Measurements from ENCODE around the gene ALG14.

Gene ALG14

GRCh38 chr1:95033843-95034242 is 38.9 kb downstream of the ALG14 start:
- Histone ChIP-seq H3K4me3 (replicated peaks; ENCODE audit: insufficient read depth, low read length) (no peak overlapping the region), H3K27me3 (ENCODE audit: insufficient read depth, poor library complexity, severe bottlenecking) (no peaks in the 10 kb centered on the region), H3K27ac (replicated peaks) (no peak overlapping the region)
- no peak for DNase-seq (ENCODE audit: low read depth in 1 of 2, low spot score in 1 of 2)
- TF ChIP-seq CTCF (IDR thresholded peaks at IDR 0.05; ENCODE audit: insufficient read depth, low read length): no peak
- no peak for TF ChIP-seq REST (IDR thresholded peaks at IDR 0.05; ENCODE audit: insufficient replicate concordance, low read depth)
- no peak for TF ChIP-seq SPI1 (IDR thresholded peaks at IDR 0.05; ENCODE audit: borderline replicate concordance, low read depth)

- no peak for TF ChIP-seq REST (IDR thresholded peaks at IDR 0.05; ENCODE audit: insufficient replicate concordance, low read depth)
- Histone ChIP-seq H3K27me3 (ENCODE audit: insufficient read depth, poor library complexity, severe bottlenecking) (no peaks in the 10 kb centered on the region), H3K27ac (replicated peaks) (no peak overlapping the region), H3K4me3 (replicated peaks; ENCODE audit: insufficient read depth, low read length) (no peak overlapping the region)
- DNase-seq (ENCODE audit: low read depth in 1 of 2, low spot score in 1 of 2): no peak
These were observed 43.2 kb downstream of the ALG14 start for GRCh38 chr1:95029532-95029931.

GRCh38 chr1:95028954-95029353 is 43.8 kb downstream of the ALG14 start:
- Histone ChIP-seq H3K4me3 (replicated peaks; ENCODE audit: insufficient read depth, low read length) (no peak overlapping the region), H3K27me3 (ENCODE audit: insufficient read depth, poor library complexity, severe bottlenecking) (no peaks in the 10 kb centered on the region), H3K27ac (replicated peaks) (no peak overlapping the region)
- DNase-seq (ENCODE audit: low read depth in 1 of 2, low spot score in 1 of 2): no peak
- no peak for TF ChIP-seq POLR2AphosphoS5 (IDR thresholded peaks at IDR 0.05; ENCODE audit: low read depth)
- no peak for TF ChIP-seq REST (IDR thresholded peaks at IDR 0.05; ENCODE audit: insufficient replicate concordance, low read depth)
- TF ChIP-seq GABPA (IDR thresholded peaks at IDR 0.05; ENCODE audit: low read depth): no peak
- no peak for TF ChIP-seq CTCF (IDR thresholded peaks at IDR 0.05; ENCODE audit: insufficient read depth, low read length)
- TF ChIP-seq SPI1 (IDR thresholded peaks at IDR 0.05; ENCODE audit: borderline replicate concordance, low read depth): no peak

- H3K27ac ChIP-seq (replicated peaks): no peak overlapping the region
- no peak for DNase-seq (ENCODE audit: low read depth in 1 of 2, low spot score in 1 of 2)
- H3K4me3 ChIP-seq (replicated peaks; ENCODE audit: insufficient read depth, low read length): no peak overlapping the region
- TF ChIP-seq CTCF (IDR thresholded peaks at IDR 0.05; ENCODE audit: insufficient read depth, low read length) (no peak), SPI1 (IDR thresholded peaks at IDR 0.05; ENCODE audit: borderline replicate concordance, low read depth) (no peak), POLR2AphosphoS5 (IDR thresholded peaks at IDR 0.05; ENCODE audit: low read depth) (no peak), GABPA (IDR thresholded peaks at IDR 0.05; ENCODE audit: low read depth) (no peak), REST (IDR thresholded peaks at IDR 0.05; ENCODE audit: insufficient replicate concordance, low read depth) (no peak)
- H3K27me3 ChIP-seq (ENCODE audit: insufficient read depth, poor library complexity, severe bottlenecking): no peaks in the 10 kb centered on the region
These were observed 45.7 kb downstream of the ALG14 start for GRCh38 chr1:95027046-95027445.
